Panc1 (cell line): ENCODE results near the gene SMIM20. TPM values are rescaled to one million over a fixed set of nuclear protein-coding genes. Genes with fewer than 3 reads are reported as not detected.

ENCODE experiments used
- ATAC-seq: fragments of 200-7000 bp; cut with Tn5 transposase; 2 replicates; pipeline ENCODE4 v1.9.1; 2020; ENCODE audit warnings: mild to moderate bottlenecking, moderate library complexity
- BruUV-seq: library from RNA; stranded (reverse); fragments of 400-500 nt; replicated peaks from 2 replicates; lab custom pipeline; 2021; lab: Mats Ljungman, UMichigan
- CTCF ChIA-PET: fragments of 300-600 bp; sonication (Branson Sonifier 250); formaldehyde crosslinking; loops from one replicate; lab custom pipeline; 2022; ENCODE audit warnings: antibody characterized with exemption; lab: Charles Lee
- POLR2A ChIA-PET: fragments of 300-600 bp; sonication (Branson Sonifier 250); formaldehyde crosslinking; loops from one replicate; lab custom pipeline; 2022; ENCODE audit warnings: antibody characterized with exemption; lab: Charles Lee
- DNase-seq: peaks from one replicate; pipeline ENCODE4 v3.0.0-alpha.2; 2010; ENCODE audit warnings: low read depth, low spot score
- H3K27ac ChIP-seq: 2 replicates; pipeline ENCODE4 v1.5.1; 2011; ENCODE audit warnings: mild to moderate bottlenecking, low read length, inconsistent platforms
- H3K27me3 ChIP-seq: fragments of 200-500 bp; sonication (Bioruptor generic); 2 replicates; pipeline ENCODE4 v1.6.0; 2014; ENCODE audit warnings: low read length, inconsistent platforms; ENCODE audit not compliant: control insufficient read depth, insufficient read depth
- H3K36me3 ChIP-seq: fragments of 200-500 bp; sonication (Bioruptor generic); 2 replicates; pipeline ENCODE4 v1.5.1; 2014; ENCODE audit warnings: inconsistent platforms, mild to moderate bottlenecking, low read length, moderate library complexity; ENCODE audit not compliant: control insufficient read depth, insufficient read depth
- H3K4me1 ChIP-seq: 2 replicates; pipeline ENCODE4 v1.5.1; 2011; ENCODE audit warnings: inconsistent platforms, mild to moderate bottlenecking, low read length, moderate library complexity; ENCODE audit not compliant: control insufficient read depth, insufficient read depth
- H3K4me3 ChIP-seq, 2 experiments: 2 replicates each; pipeline ENCODE4 v1.5.1; 2011 to 2012; ENCODE audit warnings: low read depth in 2 of 2, low read length in 2 of 2, mild to moderate bottlenecking in 2 of 2, inconsistent platforms in 1 of 2, moderate library complexity in 1 of 2
- H3K9me3 ChIP-seq: fragments of 200-500 bp; sonication (Bioruptor generic); 2 replicates; pipeline ENCODE4 v1.5.1; 2014; ENCODE audit warnings: low read depth, mild to moderate bottlenecking, inconsistent platforms, low read length, moderate library complexity; ENCODE audit not compliant: control insufficient read depth, insufficient read depth
- CTCF ChIP-seq: fragments of 450-650 bp; IDR thresholded peaks from 2 replicates; pipeline ENCODE4 v1.5.1; 2017; ENCODE audit warnings: mild to moderate bottlenecking
- POLR2AphosphoS5 ChIP-seq: IDR thresholded peaks from 2 replicates; pipeline ENCODE4 v1.6.1; 2012; ENCODE audit warnings: mild to moderate bottlenecking, low read depth, low read length, moderate library complexity
- REST ChIP-seq, 2 experiments: IDR thresholded peaks; 2 replicates each; pipeline ENCODE4 v1.6.1; 2011 to 2012; ENCODE audit warnings: low read depth in 2 of 2, control low read depth in 1 of 2, low read length in 1 of 2, mild to moderate bottlenecking in 1 of 2, moderate library complexity in 1 of 2; ENCODE audit not compliant: insufficient read depth in 1 of 2
- SIN3A ChIP-seq: IDR thresholded peaks from 2 replicates; pipeline ENCODE4 v1.6.1; 2012; ENCODE audit warnings: low read depth, mild to moderate bottlenecking, low read length, moderate library complexity, borderline replicate concordance; ENCODE audit not compliant: insufficient read depth
- TCF7L2 ChIP-seq: IDR thresholded peaks from 2 replicates; pipeline ENCODE4 v1.6.1; 2011; ENCODE audit warnings: mild to moderate bottlenecking, low read depth, low read length, inconsistent platforms
- in situ Hi-C: cut with HindIII; loops from 2 replicates; pipeline ENCODE4 v1.10.0; 2016; ENCODE audit warnings: low sequenced_read_pairs, low pct_unique_long_range_greater_than_20kb
- intact Hi-C: fragments of 100-400 bp; cut with micrococcal nuclease; formaldehyde crosslinking; loops from one replicate; pipeline ENCODE4 v1.10.0; 2022; ENCODE audit not compliant: unreplicated experiment
- total RNA-seq: library from RNA; stranded (reverse); gene quantifications from one replicate; pipeline ENCODE4 v1.2.1, GENCODE V29; 2021; ENCODE audit not compliant: unreplicated experiment

The SMIM20 gene
- total RNA-seq, 1 experiment from 2014 or later: 16.5 TPM

GRCh38 chr4:25970226-25970675 lies 56.2 kb downstream of the SMIM20 start:
- no peak for TF ChIP-seq SIN3A
- no peak for TF ChIP-seq TCF7L2
- TF ChIP-seq REST (IDR thresholded peaks at IDR 0.05; ENCODE audit: insufficient read depth in 1 of 2, low read depth in 2 of 2, low read length in 1 of 2): no peak
- no peak for TF ChIP-seq POLR2AphosphoS5
- no peak for TF ChIP-seq CTCF
- in situ Hi-C loops: no loop called here
- Histone ChIP-seq H3K4me3 (no peak overlapping the region), H3K9me3 (no peaks in the 10 kb centered on the region), H3K27me3 (no peaks in the 10 kb centered on the region; the same call in 1 of the 2 replicates), H3K27ac (no peak overlapping the region), H3K4me1 (no peaks in the 10 kb centered on the region), H3K36me3 (no peaks in the 10 kb centered on the region)
- no TSS peak for BruUV-seq
- DNase-seq: no peak
- CTCF ChIA-PET: interaction anchor here (0.6 kb wide), 1 partner anchor 367 kb away, joined by 9 read pairs; no protein-coding TSS in a partner anchor
- ATAC-seq: no peak
- POLR2A ChIA-PET: no interaction called here
- intact Hi-C loops: no loop called here

GRCh38 chr4:25970691-25971432 lies 56.8 kb downstream of the SMIM20 start:
- Histone ChIP-seq H3K36me3 (no peaks in the 10 kb centered on the region), H3K27ac (no peak overlapping the region), H3K4me1 (no peaks in the 10 kb centered on the region), H3K9me3 (no peaks in the 10 kb centered on the region), H3K27me3 (no peaks in the 10 kb centered on the region; the same call in 1 of the 2 replicates), H3K4me3 (no peak overlapping the region)
- intact Hi-C loops (no loop called here), in situ Hi-C loops (no loop called here)
- ChIA-PET CTCF (no interaction called here), POLR2A (no interaction called here)
- ATAC-seq: no peak
- DNase-seq: no peak
- TF ChIP-seq REST (IDR thresholded peaks at IDR 0.05; ENCODE audit: insufficient read depth in 1 of 2, low read depth in 2 of 2, low read length in 1 of 2) (no peak), POLR2AphosphoS5 (no peak), TCF7L2 (no peak), CTCF (no peak), SIN3A (no peak)
- no TSS peak for BruUV-seq
